Peyer's patch (tissue), 4 donors: ENCODE results near the gene METTL17. TPM values are rescaled to one million over a fixed set of nuclear protein-coding genes. Genes with fewer than 3 reads are reported as not detected.
A peak's percentile ranks its signal among the peaks of the same experiment; 100 is the strongest.
"Not testable (repeated sequence)": the region's sequence is repeated elsewhere in the genome, so short reads cannot be mapped to it uniquely, and the experiment has no call there.

Experiments
- DNase-seq, 3 donors: peaks; one replicate each; pipeline ENCODE4 v3.0.0-alpha.2; 2017 to 2019
- H3K27ac ChIP-seq, 4 donors: fragments of 200-600 bp; sonication (generic); one replicate each; pipeline ENCODE4 v1.5.1; 2016 to 2019
- H3K27me3 ChIP-seq, 2 donors: fragments of 200-600 bp; sonication (generic); one replicate each; pipeline ENCODE4 v1.5.1; 2019
- H3K36me3 ChIP-seq, 3 donors: fragments of 200-600 bp; sonication (generic); one replicate each; pipeline ENCODE4 v1.5.1; 2016 to 2019
- H3K4me1 ChIP-seq, 4 donors: fragments of 200-600 bp; sonication (generic); one replicate each; pipeline ENCODE4 v1.5.1; 2016 to 2019
- H3K4me3 ChIP-seq, 4 donors: fragments of 200-600 bp; sonication (generic); 1 replicate in 3 of 4; 2 replicates in 1 of 4; pipeline ENCODE4 v1.5.1; 2016 to 2019; ENCODE audit warnings: mild to moderate bottlenecking in 1 of 4
- H3K9me3 ChIP-seq, 4 donors: fragments of 200-600 bp; sonication (generic); one replicate each; pipeline ENCODE4 v1.5.1; 2016 to 2019; ENCODE audit warnings: mild to moderate bottlenecking in 1 of 4
- POLR2A ChIP-seq, 2 donors: fragments of 450-650 bp; IDR thresholded peaks; one replicate each; pipeline ENCODE4 v1.5.1; 2017; ENCODE audit warnings: antibody characterized with exemption in 2 of 2, mild to moderate bottlenecking in 2 of 2, moderate library complexity in 2 of 2
- total RNA-seq, 4 donors: library from RNA; depleted of rRNA; stranded (reverse); fragments of >200 nt; gene quantifications; one replicate each; pipeline ENCODE4 v1.1.0, GENCODE V29; 2016
- TF ChIP-seq, protein P1 (sequence below), 6 experiments: fragments of 450-650 bp in 4 of 6; fragments of 200-600 bp in 2 of 6; sonication (generic) in 1 of 6; IDR thresholded peaks; one replicate each; pipeline ENCODE4 v1.5.1; 2017 to 2019; ENCODE audit warnings: antibody characterized with exemption in 6 of 6, mild to moderate bottlenecking in 3 of 6, moderate library complexity in 1 of 6

METTL17 gene
- total RNA-seq, 4 donors from 2014 or later = 118 to 166 (median 124) TPM

DNA sequence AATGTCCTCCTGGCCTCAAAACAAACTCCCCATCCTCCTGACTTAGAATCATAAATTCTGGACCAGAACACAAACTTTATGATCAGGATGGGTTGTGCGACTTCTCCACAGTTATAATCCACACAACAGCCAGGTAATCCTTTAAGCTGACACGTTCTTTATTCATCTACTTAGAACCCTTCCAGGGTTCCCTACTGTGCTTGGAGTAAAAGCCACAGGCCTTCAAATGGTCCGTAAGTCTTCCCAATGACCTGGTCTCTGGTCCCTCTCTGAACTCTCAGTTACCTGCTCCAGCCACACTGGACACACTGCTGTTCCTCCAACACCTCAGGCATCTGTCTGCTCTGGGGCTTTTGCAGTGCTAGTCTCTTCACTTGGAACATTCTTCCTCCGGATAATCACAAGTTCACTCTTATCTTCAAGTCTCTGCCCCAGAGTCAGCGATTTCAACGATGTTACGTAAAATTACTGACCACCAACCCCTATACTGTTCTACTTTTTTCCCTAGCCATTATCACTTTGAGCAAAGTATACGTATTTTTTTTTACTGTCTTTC is 50.7 kb downstream of the METTL17 start:
- no peak overlapping the region for H3K27ac ChIP-seq
- no peaks in the 10 kb centered on the region for H3K36me3 ChIP-seq
- no peaks in the 10 kb centered on the region for H3K9me3 ChIP-seq
- peaks cover 0 to 32% (median 3%) of the 10 kb centered on the region in 4 donors for H3K4me1 ChIP-seq
- DNase-seq = no peak
- no peaks in the 10 kb centered on the region for H3K27me3 ChIP-seq
- TF ChIP-seq POLR2A (IDR thresholded peaks at IDR 0.05) = no peak
- TF ChIP-seq, protein P1, sequence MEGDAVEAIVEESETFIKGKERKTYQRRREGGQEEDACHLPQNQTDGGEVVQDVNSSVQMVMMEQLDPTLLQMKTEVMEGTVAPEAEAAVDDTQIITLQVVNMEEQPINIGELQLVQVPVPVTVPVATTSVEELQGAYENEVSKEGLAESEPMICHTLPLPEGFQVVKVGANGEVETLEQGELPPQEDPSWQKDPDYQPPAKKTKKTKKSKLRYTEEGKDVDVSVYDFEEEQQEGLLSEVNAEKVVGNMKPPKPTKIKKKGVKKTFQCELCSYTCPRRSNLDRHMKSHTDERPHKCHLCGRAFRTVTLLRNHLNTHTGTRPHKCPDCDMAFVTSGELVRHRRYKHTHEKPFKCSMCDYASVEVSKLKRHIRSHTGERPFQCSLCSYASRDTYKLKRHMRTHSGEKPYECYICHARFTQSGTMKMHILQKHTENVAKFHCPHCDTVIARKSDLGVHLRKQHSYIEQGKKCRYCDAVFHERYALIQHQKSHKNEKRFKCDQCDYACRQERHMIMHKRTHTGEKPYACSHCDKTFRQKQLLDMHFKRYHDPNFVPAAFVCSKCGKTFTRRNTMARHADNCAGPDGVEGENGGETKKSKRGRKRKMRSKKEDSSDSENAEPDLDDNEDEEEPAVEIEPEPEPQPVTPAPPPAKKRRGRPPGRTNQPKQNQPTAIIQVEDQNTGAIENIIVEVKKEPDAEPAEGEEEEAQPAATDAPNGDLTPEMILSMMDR (IDR thresholded peaks at IDR 0.05) = peak in 1 of 6 experiments; percentile 3
- H3K4me3 ChIP-seq = no peak overlapping the region

DNA sequence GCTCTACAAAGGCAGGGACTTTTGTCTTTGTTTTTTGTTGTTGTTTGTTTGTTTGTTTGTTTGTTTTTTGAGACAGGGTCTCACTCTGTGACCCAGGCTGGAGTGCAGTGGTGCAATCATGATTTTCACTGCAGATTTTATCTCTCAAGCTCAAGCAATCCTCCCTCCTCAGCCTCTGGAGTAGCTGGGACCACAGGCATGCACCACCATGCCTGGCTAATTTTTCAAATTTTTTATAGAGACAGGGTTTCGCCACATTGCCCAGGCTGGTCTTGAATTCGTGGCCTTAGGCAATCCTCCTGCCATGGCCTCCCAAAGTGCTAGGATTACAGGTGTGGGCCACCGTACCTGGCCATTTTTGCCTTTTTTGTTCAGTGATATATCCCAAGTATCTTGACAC is 51.2 kb downstream of the METTL17 start:
- not testable (repeated sequence) for H3K36me3 ChIP-seq, H3K27ac ChIP-seq, H3K27me3 ChIP-seq, DNase-seq, H3K9me3 ChIP-seq, H3K4me3 ChIP-seq
- H3K4me1 ChIP-seq = peaks cover 0 to 32% (median 3%) of the 10 kb centered on the region in 4 donors

DNA sequence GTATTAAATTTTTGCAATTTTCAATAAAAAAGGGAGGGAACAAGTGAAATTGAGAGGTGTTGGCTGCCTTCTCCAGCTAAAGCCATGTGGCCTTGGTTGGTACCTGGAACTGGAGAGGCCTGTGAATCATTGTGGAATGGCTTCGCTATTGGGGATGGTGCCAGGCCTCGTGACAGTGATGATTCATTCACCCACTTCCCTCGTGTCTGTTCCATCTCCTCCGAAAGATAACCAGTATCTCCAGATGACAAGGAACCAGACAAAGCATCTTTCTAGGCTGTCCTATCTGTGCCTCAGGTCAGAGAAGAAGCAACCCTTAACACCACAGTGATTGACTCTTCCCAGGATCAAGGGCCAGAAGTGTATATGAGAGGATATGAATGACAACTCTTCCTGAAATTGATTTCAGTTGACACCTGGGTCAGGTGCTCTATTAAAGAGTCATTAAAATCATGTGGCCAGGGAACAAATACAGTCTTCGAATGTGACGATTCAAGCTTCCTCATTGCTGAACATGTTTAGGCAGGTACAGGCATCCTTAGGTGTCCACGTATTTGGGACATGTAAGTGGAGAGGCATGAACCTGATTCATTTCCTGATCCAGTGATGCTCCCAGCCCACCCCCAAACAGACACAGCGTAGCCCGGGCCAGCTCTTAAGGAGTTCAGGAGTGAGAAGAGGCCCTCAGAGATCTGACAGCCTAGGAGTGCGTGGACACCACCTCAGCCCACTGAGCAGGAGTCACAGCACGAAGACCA is 52.1 kb downstream of the METTL17 start, which contains the start of gene RNASE7:
Gene RNASE7, plus strand, starts transcription at position 687 of the 758 bp plus-strand sequence. CDS start 631 bp downstream, outside the sequence.
- Histone ChIP-seq H3K36me3 (no peaks in the 10 kb centered on the region), H3K27me3 (no peaks in the 10 kb centered on the region), H3K4me3 (no peak within 1 kb of the TSS), H3K27ac (no peak within 1 kb of the TSS), H3K9me3 (no peaks in the 10 kb centered on the region), H3K4me1 (peaks cover 0 to 32% (median 3%) of the 10 kb centered on the region in 4 donors)
- no peak for DNase-seq
- TF ChIP-seq, protein P1 (IDR thresholded peaks at IDR 0.05) = no peak
- no peak for TF ChIP-seq POLR2A (IDR thresholded peaks at IDR 0.05)

DNA sequence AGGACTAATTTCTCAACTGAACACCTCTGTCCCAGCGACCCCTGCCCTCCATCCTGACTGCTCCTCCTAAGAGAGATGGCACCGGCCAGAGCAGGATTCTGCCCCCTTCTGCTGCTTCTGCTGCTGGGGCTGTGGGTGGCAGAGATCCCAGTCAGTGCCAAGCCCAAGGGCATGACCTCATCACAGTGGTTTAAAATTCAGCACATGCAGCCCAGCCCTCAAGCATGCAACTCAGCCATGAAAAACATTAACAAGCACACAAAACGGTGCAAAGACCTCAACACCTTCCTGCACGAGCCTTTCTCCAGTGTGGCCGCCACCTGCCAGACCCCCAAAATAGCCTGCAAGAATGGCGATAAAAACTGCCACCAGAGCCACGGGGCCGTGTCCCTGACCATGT is 53.1 kb downstream of the METTL17 start:
- Histone ChIP-seq H3K27me3 (no peaks in the 10 kb centered on the region), H3K27ac (no peak overlapping the region), H3K4me1 (peaks cover 0 to 31% (median 3%) of the 10 kb centered on the region in 4 donors), H3K9me3 (no peaks in the 10 kb centered on the region), H3K4me3 (no peak overlapping the region), H3K36me3 (no peaks in the 10 kb centered on the region)
- no peak for DNase-seq
- TF ChIP-seq POLR2A (IDR thresholded peaks at IDR 0.05) = no peak
- TF ChIP-seq, protein P1 (IDR thresholded peaks at IDR 0.05) = no peak

DNA sequence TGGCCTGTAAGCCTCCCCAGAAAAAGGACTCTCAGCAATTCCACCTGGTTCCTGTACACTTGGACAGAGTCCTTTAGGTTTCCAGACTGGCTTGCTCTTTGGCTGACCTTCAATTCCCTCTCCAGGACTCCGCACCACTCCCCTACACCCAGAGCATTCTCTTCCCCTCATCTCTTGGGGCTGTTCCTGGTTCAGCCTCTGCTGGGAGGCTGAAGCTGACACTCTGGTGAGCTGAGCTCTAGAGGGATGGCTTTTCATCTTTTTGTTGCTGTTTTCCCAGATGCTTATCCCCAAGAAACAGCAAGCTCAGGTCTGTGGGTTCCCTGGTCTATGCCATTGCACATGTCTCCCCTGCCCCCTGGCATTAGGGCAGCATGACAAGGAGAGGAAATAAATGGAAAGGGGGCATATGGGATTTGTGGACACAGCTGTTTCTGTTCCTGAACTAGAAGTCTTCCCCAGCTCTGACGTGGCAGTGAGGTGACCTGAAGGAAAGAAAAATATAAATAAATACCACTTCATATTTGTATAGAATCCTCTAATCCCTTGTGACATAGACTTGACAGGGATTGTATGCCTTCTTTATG is 53.7 kb downstream of the METTL17 start:
- TF ChIP-seq POLR2A (IDR thresholded peaks at IDR 0.05) = no peak
- TF ChIP-seq, protein P1 (IDR thresholded peaks at IDR 0.05) = no peak
- Histone ChIP-seq H3K27me3 (no peaks in the 10 kb centered on the region), H3K4me3 (no peak overlapping the region), H3K27ac (no peak overlapping the region), H3K9me3 (no peaks in the 10 kb centered on the region), H3K4me1 (peaks cover 0 to 25% (median 3%) of the 10 kb centered on the region in 4 donors), H3K36me3 (no peaks in the 10 kb centered on the region)
- DNase-seq = no peak
